ENCODE data around the gene NKX2-4.
A peak's percentile ranks its signal among the peaks of the same experiment; 100 is the strongest.
"Not testable (repeated sequence)": the region's sequence is repeated elsewhere in the genome, so short reads cannot be mapped to it uniquely, and the experiment has no call there.

The NKX2-4 gene

GRCh38 chr20:21397341-21398108, at the start of gene NKX2-4:
Gene NKX2-4, minus strand, starts transcription at chr20:21397526. Its CDS starts 127 bp downstream, at chr20:21397399.
- DNase-seq = no peak

GRCh38 chr20:21437816-21438215, 40.5 kb upstream of the NKX2-4 start:
- DNase-seq = no peak

- no peak for DNase-seq
These were observed 39.9 kb upstream of the NKX2-4 start for GRCh38 chr20:21437248-21437647.

GRCh38 chr20:21436205-21436604, 38.9 kb upstream of the NKX2-4 start:
- DNase-seq = no peak

- DNase-seq = no peak
These were observed 38.2 kb upstream of the NKX2-4 start for GRCh38 chr20:21435576-21435975.

GRCh38 chr20:21433329-21433890, 36.1 kb upstream of the NKX2-4 start:
- no peak for DNase-seq

GRCh38 chr20:21432911-21433310, 35.6 kb upstream of the NKX2-4 start:
- no peak for DNase-seq

GRCh38 chr20:21430020-21430419, 32.7 kb upstream of the NKX2-4 start:
- no peak for DNase-seq

- no peak for DNase-seq
These were observed 27.5 kb upstream of the NKX2-4 start for GRCh38 chr20:21424846-21425245.

GRCh38 chr20:21423712-21424111, 26.4 kb upstream of the NKX2-4 start:
- not testable (repeated sequence) for DNase-seq

- DNase-seq = no peak
These were observed 24.4 kb upstream of the NKX2-4 start for GRCh38 chr20:21421601-21422236.

- not testable (repeated sequence) for DNase-seq
These were observed 21.8 kb upstream of the NKX2-4 start for GRCh38 chr20:21419147-21419546.

GRCh38 chr20:21413996-21414395, 16.7 kb upstream of the NKX2-4 start:
- not testable (repeated sequence) for DNase-seq

- DNase-seq = no peak
These were observed 14.4 kb upstream of the NKX2-4 start for GRCh38 chr20:21411725-21412124.

GRCh38 chr20:21399005-21399475, 1.7 kb upstream of the NKX2-4 start:
- no peak for DNase-seq

- DNase-seq = no peak
These were observed 1.0 kb upstream of the NKX2-4 start for GRCh38 chr20:21398109-21399004.

GRCh38 chr20:21396599-21397340, 556 bp downstream of the NKX2-4 start:
- peak; percentile 33 for DNase-seq

- DNase-seq = peak; percentile 32
These were observed 1.4 kb downstream of the NKX2-4 start for GRCh38 chr20:21395666-21396598.

GRCh38 chr20:21395051-21395665, 2.2 kb downstream of the NKX2-4 start:
- DNase-seq = no peak

GRCh38 chr20:21394551-21394950, 2.8 kb downstream of the NKX2-4 start:
- no peak for DNase-seq
